Limb (tissue), 2 donors: ENCODE data around the gene BPGM.

Experiments used
- DNase-seq, 2 donors: peaks; one replicate each; pipeline ENCODE4 v3.0.0-alpha.2; 2016; ENCODE audit errors: extremely low spot score in 2 of 2

The BPGM gene

GRCh38 chr7:134646425-134647305, at the start of gene BPGM:
TSS of gene BPGM (plus strand) at chr7:134646853. CDS start at chr7:134661508, 14,655 bp downstream.
- peak; percentile 98 to 100 for DNase-seq

- peak in 1 of 2 donors; percentile 38 for DNase-seq
Observed at GRCh38 chr7:134599371-134599770, 47.3 kb upstream of the BPGM start.

GRCh38 chr7:134601459-134601858, 45.2 kb upstream of the BPGM start:
- no peak for DNase-seq

DNA sequence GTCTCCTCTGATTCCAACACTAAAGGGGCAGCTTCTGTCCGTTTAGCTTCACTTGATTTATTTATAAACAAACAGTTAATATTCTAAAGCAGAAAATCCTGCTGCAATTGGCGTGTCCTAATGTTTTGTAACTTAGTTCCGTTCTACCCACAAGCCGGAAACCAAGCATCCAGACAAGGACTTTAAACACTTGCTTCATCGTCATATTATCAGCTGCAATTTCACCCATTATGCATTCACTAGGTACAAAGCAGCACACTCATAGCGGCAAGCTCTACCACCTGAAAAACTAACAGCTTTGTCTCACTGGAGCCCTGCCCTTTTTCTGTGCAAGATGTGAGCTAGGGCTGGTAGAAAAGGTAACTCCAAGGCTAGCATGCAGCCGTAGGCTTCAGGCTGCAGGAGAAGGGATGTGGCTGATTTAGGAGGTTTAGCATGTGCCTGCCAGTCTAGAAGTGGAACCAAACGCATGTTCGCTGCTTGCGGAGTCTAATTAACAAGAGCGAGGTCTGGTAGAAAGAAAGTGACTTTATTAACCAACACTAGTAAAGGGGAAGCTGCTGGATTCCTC, 43.7 kb upstream of the BPGM start:
- DNase-seq: no peak

- peak; percentile 68 to 81 for DNase-seq
Observed at GRCh38 chr7:134605978-134606923, 40.4 kb upstream of the BPGM start.

GRCh38 chr7:134611611-134612151, 35.0 kb upstream of the BPGM start:
- no peak for DNase-seq

- DNase-seq: no peak
Observed at GRCh38 chr7:134612197-134612596, 34.5 kb upstream of the BPGM start.

- no peak for DNase-seq
Observed at GRCh38 chr7:134613623-134614347, 32.9 kb upstream of the BPGM start.

GRCh38 chr7:134616611-134617010, 30.0 kb upstream of the BPGM start:
- no peak for DNase-seq

DNA sequence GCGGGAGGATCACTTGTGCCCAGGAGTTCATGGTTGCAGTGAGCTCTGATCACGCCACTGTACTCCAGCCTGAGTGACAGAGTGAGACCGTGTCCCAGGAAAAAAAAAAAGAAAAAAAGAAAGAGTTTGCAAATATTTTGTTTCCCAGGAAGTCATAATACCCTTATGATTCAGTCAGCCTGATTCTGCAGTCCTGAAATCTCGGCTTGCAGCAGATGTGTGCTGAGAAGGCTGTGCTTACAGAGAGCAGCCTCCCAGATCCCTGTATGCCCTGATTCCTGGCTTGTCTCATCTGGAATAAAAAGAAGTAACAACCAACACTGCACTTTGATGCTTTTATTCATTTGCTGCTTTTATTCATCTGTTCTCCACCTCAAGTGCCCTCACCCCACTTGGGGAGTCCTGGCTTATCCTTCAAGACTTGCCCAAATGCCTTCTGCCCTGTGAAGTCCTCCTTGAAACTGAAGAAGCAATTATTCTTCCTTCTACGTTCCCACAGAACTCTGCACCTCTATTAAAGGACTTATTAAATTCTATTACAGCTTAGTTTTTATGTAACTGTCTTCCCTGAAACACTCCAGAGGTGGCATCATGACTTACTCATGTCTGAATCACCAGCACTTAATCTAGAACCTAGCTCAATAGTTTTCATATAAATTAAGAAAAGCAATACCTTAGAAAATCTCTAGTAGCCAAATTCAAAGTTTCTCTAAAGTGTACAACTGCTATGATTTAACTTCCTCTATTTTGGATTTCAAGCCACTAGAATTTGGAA, 27.7 kb upstream of the BPGM start:
- no peak for DNase-seq

- no peak for DNase-seq
Observed at GRCh38 chr7:134619627-134620331, 26.9 kb upstream of the BPGM start.

- DNase-seq: no peak
Observed at GRCh38 chr7:134622303-134622995, 24.2 kb upstream of the BPGM start.

DNA sequence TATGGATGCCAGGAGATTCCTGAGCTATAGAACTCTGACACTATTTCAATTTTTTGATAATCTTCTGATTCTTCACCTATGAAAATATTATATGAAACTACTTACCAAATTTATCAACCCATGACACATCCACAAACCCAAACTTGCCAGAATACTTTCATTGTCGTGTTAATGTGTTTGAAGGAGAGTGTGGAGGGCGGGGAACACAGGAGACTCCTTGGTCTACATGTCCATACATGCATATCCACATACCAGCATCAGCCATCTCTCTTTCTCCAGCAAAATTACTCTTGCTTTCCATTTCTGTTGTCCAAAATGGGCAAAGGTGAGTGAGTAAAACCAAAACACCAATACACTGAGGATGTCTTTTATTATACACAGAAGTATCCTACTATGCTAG, 23.5 kb upstream of the BPGM start:
- DNase-seq: no peak

DNA sequence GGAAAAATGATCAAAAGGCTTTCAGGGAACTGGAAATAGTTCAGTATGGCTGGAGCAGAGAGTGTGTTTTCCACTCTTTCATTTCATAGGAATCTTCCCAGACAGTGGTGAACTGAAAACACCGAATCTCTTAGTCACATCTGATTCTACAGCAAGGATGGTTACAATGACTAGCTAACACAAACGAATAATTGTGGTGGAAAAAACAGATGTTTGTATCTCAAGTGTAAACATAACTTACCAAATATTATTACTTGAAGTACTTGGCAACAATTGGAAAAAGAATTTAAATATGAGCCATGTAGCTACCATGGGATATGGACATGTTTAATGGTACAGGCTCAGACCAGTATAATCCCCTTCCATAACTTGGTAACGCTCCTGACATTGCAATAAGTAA, 21.1 kb upstream of the BPGM start:
- no peak for DNase-seq

DNA sequence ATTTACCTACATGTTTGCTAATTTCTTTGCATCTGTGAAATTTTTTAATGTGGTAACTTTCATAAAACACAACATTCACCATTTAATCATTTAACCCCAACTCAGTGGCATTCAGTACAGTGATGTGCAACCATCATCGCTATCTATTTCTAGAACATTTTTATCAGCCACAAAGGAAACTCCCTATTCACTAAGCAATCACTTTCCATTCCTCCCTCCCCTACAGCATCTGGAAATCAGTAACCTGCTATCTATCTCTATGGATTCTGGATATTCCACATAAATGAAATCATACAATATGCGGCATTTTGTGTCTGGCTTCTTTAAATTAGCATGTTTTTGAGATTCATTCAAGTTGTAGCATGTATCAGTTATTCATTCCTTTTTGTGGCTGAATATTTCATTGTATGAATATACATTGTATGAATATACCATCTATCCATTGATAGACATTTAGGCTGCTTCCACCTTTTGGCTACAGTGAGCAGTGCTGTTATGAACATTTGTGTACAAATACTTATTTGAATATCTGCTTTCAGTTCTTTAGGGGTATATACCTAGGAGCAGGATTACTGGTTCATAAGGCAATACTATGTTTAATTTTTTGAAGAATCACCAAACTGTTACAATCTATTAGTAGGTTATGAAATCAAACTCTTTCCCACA, 19.4 kb upstream of the BPGM start:
- no peak for DNase-seq

DNA sequence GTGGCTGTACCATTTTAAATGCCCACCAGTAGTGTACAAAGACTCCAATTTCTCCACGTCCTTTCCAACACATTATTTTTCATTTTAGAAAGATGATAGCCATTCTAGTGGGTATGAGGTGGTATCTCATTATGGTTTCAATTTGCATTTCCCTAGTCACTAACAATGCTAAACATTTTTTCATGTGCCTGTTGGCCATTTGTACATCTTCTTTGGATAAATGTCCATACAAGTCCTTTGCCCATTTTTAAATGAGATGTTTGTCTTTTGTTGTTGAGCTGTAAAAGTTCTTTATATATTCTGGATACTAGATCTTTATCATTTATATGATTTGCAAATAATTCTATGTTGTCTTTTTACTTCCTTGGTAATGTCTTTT, 18.9 kb upstream of the BPGM start:
- DNase-seq: no peak

GRCh38 chr7:134629445-134629844, 17.2 kb upstream of the BPGM start:
- DNase-seq: no peak

DNA sequence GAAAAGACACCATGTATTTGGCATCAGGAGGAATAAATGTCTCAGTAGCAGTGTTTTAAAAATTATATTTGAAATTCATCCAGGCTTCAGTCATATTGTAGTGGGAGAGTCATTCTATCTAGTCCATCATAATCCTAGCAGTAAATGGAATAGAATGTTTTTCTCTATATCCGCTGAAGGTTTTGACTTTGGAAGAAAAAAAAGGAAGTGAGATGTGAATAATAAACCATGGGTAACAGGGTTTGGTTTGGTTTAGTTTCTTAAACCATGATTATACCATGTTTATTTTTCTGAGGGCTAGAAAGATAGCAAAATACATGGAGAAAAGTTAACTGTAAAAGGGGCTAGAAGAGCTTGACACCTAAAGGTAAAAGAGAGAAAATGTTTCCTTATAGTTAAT, 16.4 kb upstream of the BPGM start:
- no peak for DNase-seq
